ENCODE measurements around the gene TMEM100.

TMEM100 gene

DNA sequence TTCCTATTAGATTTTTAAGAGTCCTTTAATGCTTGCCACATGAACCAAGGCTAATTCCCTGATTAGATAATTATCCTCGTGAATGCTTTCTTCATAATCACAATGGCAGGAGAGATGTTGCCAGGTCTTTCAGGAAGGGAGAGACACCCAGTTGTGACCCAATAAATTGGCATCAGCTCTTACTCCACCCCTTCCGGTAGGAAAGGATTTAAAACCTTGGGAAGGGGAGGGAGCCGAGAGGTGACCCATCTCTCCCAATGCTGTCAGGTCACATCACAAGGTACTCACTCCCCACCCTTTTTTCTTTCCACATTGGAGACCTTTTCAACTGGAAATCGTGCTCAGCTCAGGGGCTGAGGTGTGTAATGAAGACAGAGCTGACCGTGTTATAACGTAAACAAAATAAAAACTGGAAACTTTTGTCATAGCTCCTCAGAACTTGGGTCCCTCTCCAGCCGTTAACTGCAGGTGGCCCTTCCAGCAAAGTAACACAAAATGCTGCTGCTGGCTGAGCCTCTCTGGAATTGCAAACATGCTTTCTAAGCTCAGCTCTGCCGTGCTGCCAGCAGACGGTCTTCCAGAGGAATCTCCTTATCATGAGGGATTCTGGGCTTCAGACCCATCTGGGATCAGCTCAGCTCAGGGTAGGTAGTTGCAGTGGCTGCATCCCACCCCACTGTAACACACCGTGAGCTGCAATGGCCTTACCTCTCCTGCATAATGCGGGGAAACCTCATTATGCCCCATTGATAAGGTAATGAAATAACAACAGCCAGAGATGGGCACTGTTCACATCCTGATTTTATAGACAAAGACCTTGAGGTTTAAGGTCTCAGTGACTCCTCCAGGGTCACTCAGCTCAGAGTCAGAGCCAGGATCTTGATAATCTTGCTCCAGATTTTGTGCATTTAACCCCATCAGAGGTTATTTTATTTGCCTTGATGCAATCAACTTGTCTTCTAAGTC lies 15.6 kb downstream of the TMEM100 start:
- Histone ChIP-seq H3K4me3 (ENCODE audit: severe bottlenecking) (no peak overlapping the region), H3K36me3 (ENCODE audit: low read depth) (no peaks in the 10 kb centered on the region), H3K4me1 (ENCODE audit: insufficient read depth, poor library complexity, severe bottlenecking) (peaks cover 8% of the 10 kb centered on the region), H3K9me3 (ENCODE audit: severe bottlenecking) (no peaks in the 10 kb centered on the region), H3K27ac (ENCODE audit: poor library complexity, severe bottlenecking) (no peak overlapping the region), H3K27me3 (ENCODE audit: insufficient read depth, poor library complexity, severe bottlenecking) (no peaks in the 10 kb centered on the region)
- ATAC-seq (ENCODE audit: low read depth) (no peak), DNase-seq (ENCODE audit: low spot score) (no peak)
- TF ChIP-seq, protein P1, sequence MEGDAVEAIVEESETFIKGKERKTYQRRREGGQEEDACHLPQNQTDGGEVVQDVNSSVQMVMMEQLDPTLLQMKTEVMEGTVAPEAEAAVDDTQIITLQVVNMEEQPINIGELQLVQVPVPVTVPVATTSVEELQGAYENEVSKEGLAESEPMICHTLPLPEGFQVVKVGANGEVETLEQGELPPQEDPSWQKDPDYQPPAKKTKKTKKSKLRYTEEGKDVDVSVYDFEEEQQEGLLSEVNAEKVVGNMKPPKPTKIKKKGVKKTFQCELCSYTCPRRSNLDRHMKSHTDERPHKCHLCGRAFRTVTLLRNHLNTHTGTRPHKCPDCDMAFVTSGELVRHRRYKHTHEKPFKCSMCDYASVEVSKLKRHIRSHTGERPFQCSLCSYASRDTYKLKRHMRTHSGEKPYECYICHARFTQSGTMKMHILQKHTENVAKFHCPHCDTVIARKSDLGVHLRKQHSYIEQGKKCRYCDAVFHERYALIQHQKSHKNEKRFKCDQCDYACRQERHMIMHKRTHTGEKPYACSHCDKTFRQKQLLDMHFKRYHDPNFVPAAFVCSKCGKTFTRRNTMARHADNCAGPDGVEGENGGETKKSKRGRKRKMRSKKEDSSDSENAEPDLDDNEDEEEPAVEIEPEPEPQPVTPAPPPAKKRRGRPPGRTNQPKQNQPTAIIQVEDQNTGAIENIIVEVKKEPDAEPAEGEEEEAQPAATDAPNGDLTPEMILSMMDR (IDR thresholded peaks at IDR 0.05; ENCODE audit: poor library complexity, severe bottlenecking) = no peak

DNA sequence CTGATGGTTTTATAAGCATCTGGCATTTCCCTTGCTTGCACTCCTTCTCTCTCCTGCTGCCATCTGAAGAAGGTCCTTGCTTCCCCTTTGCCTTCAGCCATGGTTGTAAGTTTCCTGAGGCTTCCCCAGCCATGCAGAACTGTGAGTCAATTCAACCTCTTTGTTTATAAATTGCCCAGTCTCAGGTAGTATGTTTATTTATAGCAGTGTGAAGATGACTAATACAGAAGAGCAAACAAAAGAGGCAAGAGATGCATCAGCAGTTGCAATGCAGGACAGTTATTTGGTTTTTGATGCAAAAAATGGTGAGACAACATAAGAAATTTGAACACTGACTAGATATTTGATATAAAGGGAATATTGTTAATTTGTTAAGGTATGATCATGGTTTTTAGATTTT lies 16.8 kb downstream of the TMEM100 start:
- Histone ChIP-seq H3K4me3 (ENCODE audit: severe bottlenecking) (no peak overlapping the region), H3K4me1 (ENCODE audit: insufficient read depth, poor library complexity, severe bottlenecking) (peaks cover 8% of the 10 kb centered on the region), H3K27me3 (ENCODE audit: insufficient read depth, poor library complexity, severe bottlenecking) (no peaks in the 10 kb centered on the region), H3K9me3 (ENCODE audit: severe bottlenecking) (no peaks in the 10 kb centered on the region), H3K36me3 (ENCODE audit: low read depth) (no peaks in the 10 kb centered on the region), H3K27ac (ENCODE audit: poor library complexity, severe bottlenecking) (no peak overlapping the region)
- ATAC-seq (ENCODE audit: low read depth) = peak; percentile 91
- TF ChIP-seq, protein P1 (IDR thresholded peaks at IDR 0.05; ENCODE audit: poor library complexity, severe bottlenecking) = no peak
- no peak for DNase-seq (ENCODE audit: low spot score)

DNA sequence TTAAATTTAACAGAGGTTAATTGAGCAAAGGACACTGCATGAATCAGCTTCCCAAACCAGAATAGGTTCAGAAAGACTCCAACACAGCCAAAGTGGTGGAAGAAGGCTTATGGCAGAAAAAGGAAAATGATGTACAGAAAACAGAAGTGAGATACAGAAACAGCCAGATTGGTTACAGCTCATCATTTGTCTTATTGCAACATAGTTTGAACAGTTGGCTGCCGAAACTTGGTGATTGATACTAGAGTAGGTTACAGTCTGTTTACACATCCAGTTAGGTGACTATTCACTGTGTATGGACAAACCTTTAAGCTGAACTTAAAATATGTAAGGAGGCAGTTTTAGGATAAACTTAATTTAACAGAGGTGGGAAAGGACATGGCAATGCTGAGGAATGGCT lies 18.3 kb downstream of the TMEM100 start:
- Histone ChIP-seq H3K4me1 (ENCODE audit: insufficient read depth, poor library complexity, severe bottlenecking) (peaks cover 8% of the 10 kb centered on the region), H3K27ac (ENCODE audit: poor library complexity, severe bottlenecking) (no peak overlapping the region), H3K36me3 (ENCODE audit: low read depth) (no peaks in the 10 kb centered on the region), H3K27me3 (ENCODE audit: insufficient read depth, poor library complexity, severe bottlenecking) (no peaks in the 10 kb centered on the region), H3K4me3 (ENCODE audit: severe bottlenecking) (no peak overlapping the region), H3K9me3 (ENCODE audit: severe bottlenecking) (no peaks in the 10 kb centered on the region)
- ATAC-seq (ENCODE audit: low read depth) (no peak), DNase-seq (ENCODE audit: low spot score) (no peak)
- TF ChIP-seq, protein P1 (IDR thresholded peaks at IDR 0.05; ENCODE audit: poor library complexity, severe bottlenecking) = no peak

DNA sequence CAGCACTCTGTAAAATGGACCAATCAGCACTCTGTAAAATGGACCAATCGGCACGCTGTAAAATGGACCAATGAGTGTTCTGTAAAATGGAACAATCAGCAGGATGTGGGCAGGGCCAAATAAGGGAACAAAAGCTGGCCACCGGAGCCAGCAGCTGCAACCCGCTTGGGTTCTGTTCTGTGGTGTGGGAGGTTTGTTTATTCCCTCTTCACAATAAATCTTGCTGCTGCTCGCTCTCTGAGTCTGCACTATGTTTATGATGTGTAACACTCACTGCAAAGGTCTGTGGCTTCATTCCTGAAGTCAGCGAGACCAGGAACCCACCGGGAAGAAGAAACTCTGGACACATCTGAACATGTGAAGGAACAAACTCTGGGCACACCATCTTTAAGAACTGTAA lies 20.5 kb downstream of the TMEM100 start:
- TF ChIP-seq, protein P1 (IDR thresholded peaks at IDR 0.05; ENCODE audit: poor library complexity, severe bottlenecking) = no peak
- no peak for ATAC-seq (ENCODE audit: low read depth)
- H3K27me3 ChIP-seq (ENCODE audit: insufficient read depth, poor library complexity, severe bottlenecking) = no peaks in the 10 kb centered on the region
- H3K27ac ChIP-seq (ENCODE audit: poor library complexity, severe bottlenecking) = no peak overlapping the region
- H3K36me3 ChIP-seq (ENCODE audit: low read depth) = no peaks in the 10 kb centered on the region
- no peak overlapping the region for H3K4me3 ChIP-seq (ENCODE audit: severe bottlenecking)
- DNase-seq (ENCODE audit: low spot score) = no peak
- H3K4me1 ChIP-seq (ENCODE audit: insufficient read depth, poor library complexity, severe bottlenecking) = no peaks in the 10 kb centered on the region
- no peaks in the 10 kb centered on the region for H3K9me3 ChIP-seq (ENCODE audit: severe bottlenecking)
